ENCODE results near the gene SERPIND1.
"Not testable (repeated sequence)": the region's sequence is repeated elsewhere in the genome, so short reads cannot be mapped to it uniquely, and the experiment has no call there.

SERPIND1 gene, protein sequence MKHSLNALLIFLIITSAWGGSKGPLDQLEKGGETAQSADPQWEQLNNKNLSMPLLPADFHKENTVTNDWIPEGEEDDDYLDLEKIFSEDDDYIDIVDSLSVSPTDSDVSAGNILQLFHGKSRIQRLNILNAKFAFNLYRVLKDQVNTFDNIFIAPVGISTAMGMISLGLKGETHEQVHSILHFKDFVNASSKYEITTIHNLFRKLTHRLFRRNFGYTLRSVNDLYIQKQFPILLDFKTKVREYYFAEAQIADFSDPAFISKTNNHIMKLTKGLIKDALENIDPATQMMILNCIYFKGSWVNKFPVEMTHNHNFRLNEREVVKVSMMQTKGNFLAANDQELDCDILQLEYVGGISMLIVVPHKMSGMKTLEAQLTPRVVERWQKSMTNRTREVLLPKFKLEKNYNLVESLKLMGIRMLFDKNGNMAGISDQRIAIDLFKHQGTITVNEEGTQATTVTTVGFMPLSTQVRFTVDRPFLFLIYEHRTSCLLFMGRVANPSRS

GRCh38 chr22:20773793-20774212 is at the start of gene SERPIND1:
Gene SERPIND1, plus strand, starts transcription at chr22:20774113. Its CDS starts 5,200 bp downstream, at chr22:20779313.
- DNase-seq = no peak

- no peak for DNase-seq
Measured at GRCh38 chr22:20724676-20725454, 49.0 kb upstream of the SERPIND1 start.

DNA sequence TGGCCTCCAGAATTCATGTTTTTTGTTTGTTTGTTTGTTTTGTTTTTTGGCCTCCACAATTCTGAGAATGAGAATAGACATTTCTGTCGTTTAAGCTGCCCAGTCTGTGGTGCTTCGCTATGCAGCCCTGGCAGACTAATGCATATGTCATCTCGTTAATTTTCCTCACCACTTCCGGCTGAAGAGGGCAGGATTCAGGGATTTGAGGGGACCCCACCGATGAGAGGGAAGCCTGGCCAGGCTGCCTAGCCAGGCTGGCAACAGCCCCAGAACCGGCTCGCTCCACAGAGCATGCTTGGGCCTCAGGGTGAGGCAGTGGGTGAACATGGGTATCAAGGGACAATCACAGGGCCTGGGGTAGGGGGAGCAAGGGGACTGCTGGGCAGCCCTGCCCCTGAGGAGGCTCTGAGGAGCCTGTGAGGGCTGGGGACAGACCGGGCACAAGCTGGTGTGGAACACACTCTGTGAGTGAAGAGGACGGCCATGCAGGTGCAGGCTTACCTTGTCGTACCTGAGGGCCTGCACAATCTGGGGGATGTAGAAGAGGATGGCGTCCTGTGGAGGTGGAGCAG is 47.8 kb upstream of the SERPIND1 start:
- no peak for DNase-seq

DNA sequence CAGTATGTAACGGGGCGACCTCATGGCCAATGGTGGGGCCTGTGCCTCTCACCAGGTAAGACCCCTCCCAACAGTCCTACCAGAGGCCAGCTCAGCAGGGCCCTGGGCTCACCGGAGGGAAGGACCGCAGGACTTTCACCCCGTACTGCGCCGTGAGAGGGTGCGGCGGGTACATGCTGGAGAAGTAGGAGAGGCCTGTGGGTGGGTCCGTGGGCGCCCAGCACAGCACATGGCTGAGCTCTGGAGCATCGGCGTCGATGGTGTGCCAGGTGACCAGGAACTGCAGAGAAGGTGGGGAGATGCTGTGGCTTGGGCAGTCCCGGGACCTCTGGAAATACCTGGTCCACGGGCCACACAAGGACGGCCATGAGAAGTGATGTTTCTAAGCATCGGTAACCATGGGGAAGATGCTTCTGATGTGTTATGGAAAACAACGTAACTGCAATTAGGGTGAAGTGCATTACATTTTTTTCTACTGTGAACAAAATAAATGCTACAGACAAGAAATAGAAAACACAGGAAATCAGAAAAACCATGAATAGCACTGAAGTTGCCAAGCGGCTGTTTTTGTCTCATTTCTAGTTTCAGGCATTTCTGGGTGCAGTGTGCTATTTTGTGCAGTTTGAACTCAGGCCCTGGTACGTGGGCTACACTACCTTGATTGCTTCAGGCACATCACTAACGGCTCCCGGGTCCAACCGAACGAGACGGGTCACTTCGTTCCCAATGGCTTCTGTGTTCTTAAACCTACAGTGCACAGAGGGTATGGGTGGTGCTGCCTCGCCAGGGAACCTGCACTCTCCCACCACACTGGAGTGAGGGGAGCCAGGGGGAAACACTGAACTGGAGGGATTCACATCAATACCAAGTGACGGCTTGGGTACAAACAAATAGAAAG is 46.5 kb upstream of the SERPIND1 start:
- DNase-seq = no peak

- peak; percentile 71 for DNase-seq
Measured at GRCh38 chr22:20728523-20729190, 45.3 kb upstream of the SERPIND1 start.

DNA sequence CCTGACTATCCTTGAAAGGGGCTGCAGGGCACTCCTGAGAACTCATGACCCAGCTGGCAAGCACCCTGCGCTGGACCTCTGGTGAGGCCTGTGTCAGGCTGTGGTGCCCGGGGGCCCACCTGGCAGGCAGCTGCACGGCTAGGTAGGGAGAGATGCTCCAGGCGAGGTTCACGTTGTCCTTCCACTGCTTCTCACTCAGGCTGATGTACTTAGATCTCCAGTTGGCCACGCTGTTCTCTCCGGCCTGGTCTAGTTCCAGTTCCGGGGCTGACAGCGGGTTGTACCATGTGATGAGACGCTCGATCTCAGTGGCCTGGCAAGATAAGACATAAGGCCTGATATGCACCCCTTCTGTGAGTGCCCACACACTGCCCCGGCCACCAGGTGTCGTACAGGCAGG is 44.7 kb upstream of the SERPIND1 start:
- no peak for DNase-seq

DNA sequence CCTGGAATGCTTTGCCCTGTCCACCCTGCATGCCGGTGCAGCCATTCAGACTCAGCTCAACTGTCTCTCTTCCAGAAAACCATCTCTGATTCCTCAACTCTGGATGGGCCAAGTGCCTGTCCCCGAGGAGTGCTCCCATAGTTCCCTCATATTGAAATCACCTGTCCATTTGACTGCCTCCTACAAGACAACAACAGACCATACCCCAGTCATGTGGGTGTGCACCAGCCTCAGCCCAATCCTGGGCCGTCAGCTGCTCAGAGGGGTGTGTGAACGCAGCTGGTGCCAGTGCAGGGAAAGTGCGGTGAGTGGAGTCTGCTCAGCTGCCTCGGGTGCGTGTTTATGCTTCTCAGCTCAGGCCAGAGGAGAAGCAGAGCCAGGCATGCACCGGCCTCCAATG is 41.5 kb upstream of the SERPIND1 start:
- DNase-seq = not testable (repeated sequence)

DNA sequence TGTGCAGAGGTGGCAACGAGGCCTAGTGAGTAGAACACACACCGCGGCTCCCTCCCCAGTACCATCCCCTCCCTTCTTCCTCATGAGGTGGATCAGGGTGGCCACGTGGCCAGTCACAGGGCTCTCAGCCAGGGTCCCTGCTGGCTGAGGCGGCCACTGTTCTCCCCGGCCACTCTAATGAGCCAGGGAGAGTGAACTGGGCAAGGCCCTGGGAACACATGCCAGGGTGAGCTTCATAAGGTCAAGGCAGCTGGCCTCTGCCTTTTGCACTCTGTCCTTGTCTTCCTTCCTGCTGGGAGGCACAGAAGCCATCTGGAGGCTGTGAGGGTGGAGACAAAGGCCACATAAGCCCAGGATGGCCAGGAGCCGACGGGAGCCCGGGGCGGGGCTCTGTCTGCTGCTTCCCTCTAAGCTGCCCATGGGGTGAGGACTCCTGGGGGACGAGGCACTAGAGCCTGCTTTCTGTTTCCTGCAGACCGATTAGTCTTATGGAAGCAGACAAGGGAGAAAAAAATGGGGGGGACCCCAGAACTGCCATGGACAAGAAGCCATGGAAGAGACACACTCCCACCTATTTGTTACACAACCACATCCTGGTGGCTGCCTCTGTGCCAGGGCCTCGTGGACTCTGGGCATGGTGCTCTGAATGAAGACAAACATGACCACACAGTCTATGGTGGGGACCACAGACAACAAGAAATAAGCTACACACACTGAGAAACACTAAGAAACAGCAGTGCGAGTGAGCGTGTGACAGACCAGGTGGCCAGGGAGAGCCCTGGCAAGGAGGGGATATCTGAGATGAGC is 38.4 kb upstream of the SERPIND1 start:
- DNase-seq = not testable (repeated sequence)

GRCh38 chr22:20736891-20737290 is 37.0 kb upstream of the SERPIND1 start:
- not testable (repeated sequence) for DNase-seq

- DNase-seq = no peak
Measured at GRCh38 chr22:20738394-20739089, 35.4 kb upstream of the SERPIND1 start.

- DNase-seq = no peak
Measured at GRCh38 chr22:20740222-20740951, 33.5 kb upstream of the SERPIND1 start.

DNA sequence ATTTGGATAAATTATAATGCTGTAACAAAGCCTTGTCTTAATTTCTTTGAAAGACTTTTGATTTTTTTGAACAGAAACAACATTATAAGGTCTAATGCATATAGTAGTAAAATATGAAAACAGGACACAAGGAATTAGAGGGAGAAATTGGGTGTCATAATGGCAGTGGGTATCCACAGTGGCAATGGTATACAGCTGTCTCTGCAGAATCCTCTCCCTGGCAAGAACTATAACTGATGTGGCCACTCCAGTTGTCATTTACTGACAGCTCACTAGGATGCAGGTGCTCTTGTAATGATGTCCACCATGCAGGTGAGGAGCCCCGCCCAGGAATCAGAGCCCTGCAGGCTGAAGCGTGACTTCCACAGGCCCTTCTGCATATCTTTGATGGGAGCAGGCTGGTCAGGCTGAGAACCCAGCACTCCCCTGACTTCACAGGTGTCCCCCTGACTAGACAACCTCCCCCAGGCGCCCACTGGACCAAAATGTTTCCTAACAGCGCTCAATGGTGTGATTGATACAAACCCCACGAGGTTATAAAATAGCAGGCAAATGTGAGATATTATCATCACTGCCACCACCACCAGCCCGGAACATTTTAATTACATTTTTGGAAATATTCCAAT is 32.8 kb upstream of the SERPIND1 start:
- no peak for DNase-seq

GRCh38 chr22:20741634-20742581 is 32.0 kb upstream of the SERPIND1 start:
- DNase-seq = peak; percentile 46

DNA sequence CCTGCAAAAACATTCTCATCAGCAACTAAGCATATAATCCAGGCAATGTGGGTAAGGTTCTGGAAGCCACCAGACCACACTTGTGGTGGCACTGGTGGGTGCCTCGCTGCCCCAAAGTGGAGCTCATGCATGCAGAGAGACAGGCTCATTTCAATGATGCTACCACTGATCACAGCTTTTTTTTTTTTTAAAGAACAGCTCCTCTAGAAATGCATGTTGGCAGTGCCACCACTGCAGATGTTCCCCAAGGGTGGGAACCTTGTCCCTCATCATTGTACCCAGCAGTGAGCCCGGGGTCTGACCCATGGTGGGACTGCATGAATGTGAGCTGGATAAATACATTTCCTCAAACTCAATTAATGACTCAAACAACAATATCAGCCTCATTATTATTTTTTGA is 31.1 kb upstream of the SERPIND1 start:
- no peak for DNase-seq

DNA sequence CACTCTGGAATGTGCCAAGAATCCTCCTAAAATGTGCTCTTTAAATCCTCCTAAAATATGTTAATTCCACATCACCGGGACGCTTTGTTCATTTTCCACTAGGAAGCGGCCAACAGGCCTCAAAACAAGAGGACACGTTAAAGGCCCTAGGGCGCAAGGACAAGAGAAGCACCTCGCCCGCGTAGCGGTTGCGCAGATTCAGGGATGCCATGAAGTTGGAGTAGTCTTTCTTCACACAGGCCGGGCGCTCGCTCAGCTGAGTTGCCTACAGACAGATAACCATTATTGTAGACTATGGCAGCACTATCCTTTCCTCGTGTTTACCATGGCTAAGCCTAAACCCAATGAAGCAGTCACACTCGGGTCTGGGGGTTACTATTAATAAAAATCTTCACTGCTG is 29.5 kb upstream of the SERPIND1 start:
- DNase-seq = no peak

GRCh38 chr22:20745119-20745518 is 28.8 kb upstream of the SERPIND1 start:
- DNase-seq = no peak

GRCh38 chr22:20746431-20747189 is 27.3 kb upstream of the SERPIND1 start:
- DNase-seq = no peak
